Ishikawa (cell line): ENCODE data around the gene KCNIP3.

Experiments
- CEBPB ChIP-seq: IDR thresholded peaks from 2 replicates; pipeline ENCODE4 v1.6.1; 2012
- EP300 ChIP-seq: IDR thresholded peaks from 2 replicates; pipeline ENCODE4 v1.6.1; 2012; ENCODE audit warnings: borderline replicate concordance
- NFIC ChIP-seq: IDR thresholded peaks from 2 replicates; pipeline ENCODE4 v1.6.1; 2012
- RAD21 ChIP-seq: IDR thresholded peaks from 2 replicates; pipeline ENCODE4 v1.6.1; 2012; ENCODE audit warnings: low read depth
- TAF1 ChIP-seq: IDR thresholded peaks from 2 replicates; pipeline ENCODE4 v1.6.1; 2012; ENCODE audit warnings: low read depth, mild to moderate bottlenecking
- TCF12 ChIP-seq: IDR thresholded peaks from 2 replicates; pipeline ENCODE4 v1.6.1; 2012; ENCODE audit warnings: low read depth
- TF ChIP-seq, protein P1 (sequence below): IDR thresholded peaks from 2 replicates; pipeline ENCODE4 v1.6.1; 2012
- TF ChIP-seq, protein P2 (sequence below): IDR thresholded peaks from 2 replicates; pipeline ENCODE4 v1.6.1; 2012
- TF ChIP-seq, protein P3 (sequence below): IDR thresholded peaks from 2 replicates; pipeline ENCODE4 v1.6.1; 2012; ENCODE audit warnings: low read depth, mild to moderate bottlenecking

DNA sequence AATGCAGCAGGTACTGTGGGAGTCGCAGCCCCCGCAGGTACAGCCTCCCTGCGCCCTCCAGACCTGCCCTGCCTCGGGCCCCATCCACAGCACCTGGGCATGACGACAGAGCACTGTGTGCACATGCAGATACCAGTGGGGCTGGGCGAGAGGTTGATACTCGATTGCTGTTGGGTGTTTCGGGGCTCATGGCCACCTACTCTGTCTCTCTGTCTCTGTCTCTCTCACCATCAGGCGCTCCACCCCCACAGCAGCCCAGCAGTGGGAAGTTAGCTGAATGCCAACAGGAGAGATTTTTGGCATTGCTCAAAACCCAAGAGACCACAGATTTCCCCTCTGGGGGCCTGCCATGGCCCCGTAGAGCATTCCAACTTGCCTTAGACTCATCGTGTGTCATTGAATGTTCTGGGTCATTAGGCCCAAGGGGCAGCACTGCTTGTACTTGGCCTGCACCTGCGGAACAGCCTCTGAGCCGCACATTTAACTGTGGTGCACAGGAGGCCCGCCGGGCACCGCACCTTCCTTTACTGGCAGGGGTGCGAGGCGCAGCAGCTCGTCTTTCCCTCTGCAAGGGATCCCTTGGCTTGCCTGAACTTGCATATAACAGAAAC lies 18.8 kb downstream of the KCNIP3 start:
- TF ChIP-seq, protein P1, sequence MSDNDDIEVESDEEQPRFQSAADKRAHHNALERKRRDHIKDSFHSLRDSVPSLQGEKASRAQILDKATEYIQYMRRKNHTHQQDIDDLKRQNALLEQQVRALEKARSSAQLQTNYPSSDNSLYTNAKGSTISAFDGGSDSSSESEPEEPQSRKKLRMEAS = no peak
- TF ChIP-seq, protein P2, sequence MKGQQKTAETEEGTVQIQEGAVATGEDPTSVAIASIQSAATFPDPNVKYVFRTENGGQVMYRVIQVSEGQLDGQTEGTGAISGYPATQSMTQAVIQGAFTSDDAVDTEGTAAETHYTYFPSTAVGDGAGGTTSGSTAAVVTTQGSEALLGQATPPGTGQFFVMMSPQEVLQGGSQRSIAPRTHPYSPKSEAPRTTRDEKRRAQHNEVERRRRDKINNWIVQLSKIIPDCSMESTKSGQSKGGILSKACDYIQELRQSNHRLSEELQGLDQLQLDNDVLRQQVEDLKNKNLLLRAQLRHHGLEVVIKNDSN = no peak
- TF ChIP-seq EP300 (no peak), RAD21 (no peak), TCF12 (no peak), TAF1 (no peak), CEBPB (no peak), NFIC (no peak)
- TF ChIP-seq, protein P3, sequence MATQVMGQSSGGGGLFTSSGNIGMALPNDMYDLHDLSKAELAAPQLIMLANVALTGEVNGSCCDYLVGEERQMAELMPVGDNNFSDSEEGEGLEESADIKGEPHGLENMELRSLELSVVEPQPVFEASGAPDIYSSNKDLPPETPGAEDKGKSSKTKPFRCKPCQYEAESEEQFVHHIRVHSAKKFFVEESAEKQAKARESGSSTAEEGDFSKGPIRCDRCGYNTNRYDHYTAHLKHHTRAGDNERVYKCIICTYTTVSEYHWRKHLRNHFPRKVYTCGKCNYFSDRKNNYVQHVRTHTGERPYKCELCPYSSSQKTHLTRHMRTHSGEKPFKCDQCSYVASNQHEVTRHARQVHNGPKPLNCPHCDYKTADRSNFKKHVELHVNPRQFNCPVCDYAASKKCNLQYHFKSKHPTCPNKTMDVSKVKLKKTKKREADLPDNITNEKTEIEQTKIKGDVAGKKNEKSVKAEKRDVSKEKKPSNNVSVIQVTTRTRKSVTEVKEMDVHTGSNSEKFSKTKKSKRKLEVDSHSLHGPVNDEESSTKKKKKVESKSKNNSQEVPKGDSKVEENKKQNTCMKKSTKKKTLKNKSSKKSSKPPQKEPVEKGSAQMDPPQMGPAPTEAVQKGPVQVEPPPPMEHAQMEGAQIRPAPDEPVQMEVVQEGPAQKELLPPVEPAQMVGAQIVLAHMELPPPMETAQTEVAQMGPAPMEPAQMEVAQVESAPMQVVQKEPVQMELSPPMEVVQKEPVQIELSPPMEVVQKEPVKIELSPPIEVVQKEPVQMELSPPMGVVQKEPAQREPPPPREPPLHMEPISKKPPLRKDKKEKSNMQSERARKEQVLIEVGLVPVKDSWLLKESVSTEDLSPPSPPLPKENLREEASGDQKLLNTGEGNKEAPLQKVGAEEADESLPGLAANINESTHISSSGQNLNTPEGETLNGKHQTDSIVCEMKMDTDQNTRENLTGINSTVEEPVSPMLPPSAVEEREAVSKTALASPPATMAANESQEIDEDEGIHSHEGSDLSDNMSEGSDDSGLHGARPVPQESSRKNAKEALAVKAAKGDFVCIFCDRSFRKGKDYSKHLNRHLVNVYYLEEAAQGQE = no peak
